ENCODE results near the gene PPM1B. TPM values are rescaled to one million over a fixed set of nuclear protein-coding genes. Genes with fewer than 3 reads are reported as not detected.

Gene PPM1B
- total RNA-seq, 1 experiment from 2014 or later, result 49.1 TPM

DNA sequence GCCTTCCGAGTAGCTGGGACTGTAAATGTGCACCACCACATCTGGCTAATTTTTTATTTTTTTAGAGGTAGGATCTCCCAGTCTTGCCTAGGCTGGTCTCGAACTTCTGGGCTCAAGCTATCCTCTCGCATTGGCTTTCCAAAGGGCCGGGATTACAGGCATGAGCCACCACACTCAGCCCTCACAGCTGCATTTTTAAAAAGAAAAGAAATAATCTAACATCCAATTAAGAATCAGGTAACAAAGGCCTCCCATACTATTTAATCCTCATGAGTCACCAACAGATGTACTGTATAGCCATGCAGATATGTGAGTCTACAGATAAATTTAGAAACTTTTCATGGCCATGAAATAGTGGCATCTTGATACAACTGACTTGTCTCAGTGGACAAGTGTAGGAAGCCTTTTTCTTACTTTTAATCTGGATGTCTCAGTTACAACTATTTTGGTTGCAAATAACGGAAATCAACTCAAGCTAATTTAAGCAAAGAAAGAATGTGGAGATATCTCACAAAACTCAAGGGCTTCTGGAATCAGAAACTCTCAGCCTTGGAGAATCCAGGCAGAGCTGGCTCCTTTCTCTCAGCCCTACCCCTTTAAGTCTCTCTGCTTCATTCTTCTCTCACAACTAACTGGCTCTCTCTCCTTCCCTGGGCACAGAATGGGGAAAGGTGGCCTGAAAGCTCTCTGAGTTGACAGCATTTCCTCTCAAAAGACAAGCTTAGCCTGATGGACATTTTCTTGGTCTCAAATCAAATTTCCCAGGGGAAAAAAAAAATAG is 12.8 kb upstream of the PPM1B start:
- POLR2A ChIA-PET, result interaction anchor here (1.2 to 2.2 kb wide), 3 partner anchors 12 to 205 kb away, joined by 3 to 8 read pairs (median 5); partner anchors contain the start of genes PPM1B and PREPL
- Mint-ChIP-seq H3K27ac (ENCODE audit: low read depth, unreplicated experiment) (no peak overlapping the region), H3K27me3 (ENCODE audit: insufficient read depth, unreplicated experiment) (no peaks in the 10 kb centered on the region), H3K36me3 (ENCODE audit: insufficient read depth, unreplicated experiment) (no peaks in the 10 kb centered on the region), H3K4me3 (ENCODE audit: unreplicated experiment) (no peak overlapping the region), H3K4me1 (ENCODE audit: insufficient read depth, unreplicated experiment) (no peaks in the 10 kb centered on the region), H3K9me3 (ENCODE audit: unreplicated experiment) (peaks cover 6% of the 10 kb centered on the region)
- CTCF ChIA-PET, result interaction anchor here (0.6 kb wide), 1 partner anchor 25 kb away, joined by 3 read pairs; no protein-coding TSS in a partner anchor
- intact Hi-C loops (cut with micrococcal nuclease), result no loop called here
- BruUV-seq (replicated peaks), result no TSS peak
- TF ChIP-seq, protein P1, sequence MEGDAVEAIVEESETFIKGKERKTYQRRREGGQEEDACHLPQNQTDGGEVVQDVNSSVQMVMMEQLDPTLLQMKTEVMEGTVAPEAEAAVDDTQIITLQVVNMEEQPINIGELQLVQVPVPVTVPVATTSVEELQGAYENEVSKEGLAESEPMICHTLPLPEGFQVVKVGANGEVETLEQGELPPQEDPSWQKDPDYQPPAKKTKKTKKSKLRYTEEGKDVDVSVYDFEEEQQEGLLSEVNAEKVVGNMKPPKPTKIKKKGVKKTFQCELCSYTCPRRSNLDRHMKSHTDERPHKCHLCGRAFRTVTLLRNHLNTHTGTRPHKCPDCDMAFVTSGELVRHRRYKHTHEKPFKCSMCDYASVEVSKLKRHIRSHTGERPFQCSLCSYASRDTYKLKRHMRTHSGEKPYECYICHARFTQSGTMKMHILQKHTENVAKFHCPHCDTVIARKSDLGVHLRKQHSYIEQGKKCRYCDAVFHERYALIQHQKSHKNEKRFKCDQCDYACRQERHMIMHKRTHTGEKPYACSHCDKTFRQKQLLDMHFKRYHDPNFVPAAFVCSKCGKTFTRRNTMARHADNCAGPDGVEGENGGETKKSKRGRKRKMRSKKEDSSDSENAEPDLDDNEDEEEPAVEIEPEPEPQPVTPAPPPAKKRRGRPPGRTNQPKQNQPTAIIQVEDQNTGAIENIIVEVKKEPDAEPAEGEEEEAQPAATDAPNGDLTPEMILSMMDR (IDR thresholded peaks at IDR 0.05; ENCODE audit: unreplicated experiment), result no peak
- no peak for DNase-seq (ENCODE audit: unreplicated experiment)

DNA sequence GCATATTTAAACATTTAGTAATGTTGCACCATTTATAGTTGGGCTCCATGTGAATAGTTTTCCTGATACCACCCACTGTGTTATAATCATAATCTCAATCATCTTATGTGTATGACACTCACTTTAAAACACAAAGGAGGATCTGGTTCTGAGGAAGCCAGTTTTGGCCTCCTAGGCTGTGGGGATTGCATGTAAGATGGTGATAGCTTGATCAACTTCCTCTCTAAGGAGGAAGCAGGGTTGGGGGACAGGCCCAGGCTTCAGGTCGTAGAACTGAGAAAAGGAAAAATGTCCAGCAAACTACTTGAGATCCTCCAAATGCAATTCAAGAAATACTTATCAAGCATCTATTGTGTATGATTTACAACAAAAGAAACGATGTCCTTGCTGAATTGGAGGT is 4.9 kb upstream of the PPM1B start:
- intact Hi-C loops (cut with micrococcal nuclease), result no loop called here
- TF ChIP-seq, protein P1 (IDR thresholded peaks at IDR 0.05; ENCODE audit: unreplicated experiment), result no peak
- no peak for DNase-seq (ENCODE audit: unreplicated experiment)
- POLR2A ChIA-PET, result no interaction called here
- CTCF ChIA-PET, result interaction anchor here (0.6 to 1.1 kb wide), 3 partner anchors 77 to 416 kb away, joined by 3 to 4 read pairs (median 4); no protein-coding TSS in a partner anchor
- Mint-ChIP-seq H3K36me3 (ENCODE audit: insufficient read depth, unreplicated experiment) (no peaks in the 10 kb centered on the region), H3K4me1 (ENCODE audit: insufficient read depth, unreplicated experiment) (no peaks in the 10 kb centered on the region), H3K27ac (ENCODE audit: low read depth, unreplicated experiment) (no peak overlapping the region), H3K27me3 (ENCODE audit: insufficient read depth, unreplicated experiment) (no peaks in the 10 kb centered on the region), H3K9me3 (ENCODE audit: unreplicated experiment) (no peaks in the 10 kb centered on the region), H3K4me3 (ENCODE audit: unreplicated experiment) (no peak overlapping the region)
- no TSS peak for BruUV-seq (replicated peaks)

DNA sequence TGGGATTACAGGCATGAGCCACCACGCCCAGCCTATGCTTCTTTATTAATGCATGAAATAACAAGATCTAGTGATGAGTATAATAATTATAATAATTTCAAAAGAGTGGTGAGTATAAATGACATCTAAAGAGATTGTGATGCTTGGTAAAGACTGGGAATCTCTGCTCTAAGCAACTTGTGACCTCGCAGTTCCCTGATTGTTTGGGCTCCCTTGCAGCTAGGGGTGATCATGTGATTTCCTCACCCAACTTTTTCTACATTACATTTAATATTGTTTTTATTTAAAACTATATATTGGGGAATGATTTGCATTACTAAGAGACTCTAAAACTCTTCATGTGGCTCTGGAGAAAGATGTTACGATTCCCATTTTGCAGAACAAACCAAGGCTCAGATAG is 4.1 kb upstream of the PPM1B start:
- Mint-ChIP-seq H3K4me3 (ENCODE audit: unreplicated experiment) (no peak overlapping the region), H3K27me3 (ENCODE audit: insufficient read depth, unreplicated experiment) (no peaks in the 10 kb centered on the region), H3K36me3 (ENCODE audit: insufficient read depth, unreplicated experiment) (no peaks in the 10 kb centered on the region), H3K9me3 (ENCODE audit: unreplicated experiment) (no peaks in the 10 kb centered on the region), H3K27ac (ENCODE audit: low read depth, unreplicated experiment) (no peak overlapping the region), H3K4me1 (ENCODE audit: insufficient read depth, unreplicated experiment) (no peaks in the 10 kb centered on the region)
- TF ChIP-seq, protein P1 (IDR thresholded peaks at IDR 0.05; ENCODE audit: unreplicated experiment), result no peak
- ChIA-PET POLR2A (interaction anchor here (0.7 to 0.8 kb wide), 2 partner anchors 34 to 81 kb away, joined by 3 to 4 read pairs; no protein-coding TSS in a partner anchor), CTCF (interaction anchor here (1.1 kb wide), 1 partner anchor 78 kb away, joined by 4 read pairs; no protein-coding TSS in a partner anchor)
- no peak for DNase-seq (ENCODE audit: unreplicated experiment)
- intact Hi-C loops (cut with micrococcal nuclease), result no loop called here
- BruUV-seq (replicated peaks), result no TSS peak

DNA sequence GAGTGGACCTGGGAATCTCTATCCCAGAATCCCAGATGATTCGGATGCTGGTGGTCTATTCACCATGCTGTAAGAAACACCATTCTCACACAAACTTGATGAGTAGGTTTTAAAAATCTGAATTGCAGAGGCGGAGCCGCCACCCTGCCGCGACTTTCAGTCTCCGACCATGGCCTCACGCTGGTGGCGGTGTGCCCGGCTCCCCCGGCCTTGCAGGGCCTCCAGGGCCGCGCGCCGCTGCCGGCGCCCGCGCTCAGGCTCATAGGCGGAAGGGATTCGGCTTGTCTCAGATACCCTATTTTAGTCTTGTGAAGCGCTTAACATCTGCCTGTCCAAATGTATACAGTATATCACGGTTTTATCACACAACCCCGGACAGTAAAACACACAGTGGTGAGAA is 2.6 kb upstream of the PPM1B start:
- Mint-ChIP-seq H3K27me3 (ENCODE audit: insufficient read depth, unreplicated experiment) (no peaks in the 10 kb centered on the region), H3K36me3 (ENCODE audit: insufficient read depth, unreplicated experiment) (no peaks in the 10 kb centered on the region), H3K4me3 (ENCODE audit: unreplicated experiment) (no peak overlapping the region), H3K9me3 (ENCODE audit: unreplicated experiment) (no peaks in the 10 kb centered on the region), H3K27ac (ENCODE audit: low read depth, unreplicated experiment) (no peak overlapping the region), H3K4me1 (ENCODE audit: insufficient read depth, unreplicated experiment) (peaks cover 6% of the 10 kb centered on the region)
- no peak for DNase-seq (ENCODE audit: unreplicated experiment)
- no TSS peak for BruUV-seq (replicated peaks)
- TF ChIP-seq, protein P1 (IDR thresholded peaks at IDR 0.05; ENCODE audit: unreplicated experiment), result no peak
- POLR2A ChIA-PET, result interaction anchor here (7.1 kb wide), 1 partner anchor 196 kb away, joined by 48 read pairs; the partner anchor contains the start of genes CAMKMT and PREPL
- intact Hi-C loops (cut with micrococcal nuclease), result no loop called here
- CTCF ChIA-PET, result interaction anchor here (0.6 kb wide), 1 partner anchor 814 kb away, joined by 3 read pairs; no protein-coding TSS in a partner anchor

All from MCF 10A (cell line).